HG03135 (cell line): ENCODE data around the gene KRTAP5-11.
"Not testable (repeated sequence)": the region's sequence is repeated elsewhere in the genome, so short reads cannot be mapped to it uniquely, and the experiment has no call there.

Experiments used
- ATAC-seq: cut with Tn5 transposase; IDR thresholded peaks from one replicate; pipeline ENCODE4 v1.9.1; 2021; ENCODE audit warnings: mild to moderate bottlenecking, moderate library complexity; ENCODE audit not compliant: unreplicated experiment

Gene KRTAP5-11

DNA sequence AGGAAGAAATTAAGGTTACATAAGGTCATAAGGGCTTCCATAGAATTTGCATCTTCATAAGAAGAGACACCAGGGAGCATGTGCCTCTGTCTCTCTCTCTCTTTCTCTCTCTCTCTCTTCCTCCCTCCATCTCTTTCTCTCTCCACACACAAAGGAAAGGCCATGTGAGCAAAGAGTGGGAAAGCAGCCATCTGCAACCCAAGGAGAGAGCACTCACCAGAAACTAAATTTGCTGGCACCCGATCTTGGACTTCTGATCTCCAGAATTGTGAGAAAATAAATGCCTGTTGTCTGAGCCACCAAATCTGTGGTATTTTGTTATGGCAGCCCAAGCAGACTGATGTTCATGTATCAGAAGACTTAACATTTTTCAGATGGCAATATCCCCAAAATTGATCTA lies 23.7 kb downstream of the KRTAP5-11 start:
- no peak for ATAC-seq

DNA sequence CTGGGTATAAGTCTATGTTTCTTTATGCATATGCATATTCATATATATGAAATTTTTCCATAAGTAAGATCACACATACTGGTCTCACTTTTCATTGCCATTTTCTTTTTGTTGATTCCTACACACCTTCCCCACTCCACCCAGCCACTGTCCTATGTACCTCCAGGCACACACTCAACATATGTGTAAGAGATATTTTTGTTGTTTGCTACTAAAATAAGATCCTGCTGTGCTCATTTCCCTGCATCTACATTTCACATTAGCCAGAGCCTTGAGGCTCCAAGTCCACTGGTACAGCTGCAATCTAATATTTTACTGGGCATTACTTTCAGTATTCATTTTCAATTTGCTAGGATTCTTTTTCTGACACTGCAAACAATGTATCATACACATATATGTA lies 25.4 kb downstream of the KRTAP5-11 start:
- ATAC-seq: no peak

DNA sequence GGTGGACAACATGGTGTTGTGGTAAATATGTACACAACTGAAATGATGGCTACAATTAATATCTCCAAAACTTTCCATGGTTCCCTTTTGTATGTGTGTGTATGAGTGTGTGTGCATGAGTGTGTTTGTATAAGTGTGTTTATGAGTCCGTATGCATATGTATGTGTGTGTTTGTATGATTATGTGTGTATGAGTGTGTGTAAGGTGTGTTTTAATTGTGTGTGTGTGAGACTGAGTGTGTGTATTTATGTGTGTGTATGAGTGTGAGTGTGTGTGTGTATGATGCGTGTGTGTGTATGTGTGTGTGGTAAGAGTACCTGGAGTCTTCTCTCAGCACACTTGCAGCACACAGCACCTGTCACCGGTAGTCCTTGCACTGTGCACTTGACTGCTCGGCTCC lies 26.7 kb downstream of the KRTAP5-11 start:
- ATAC-seq: no peak

DNA sequence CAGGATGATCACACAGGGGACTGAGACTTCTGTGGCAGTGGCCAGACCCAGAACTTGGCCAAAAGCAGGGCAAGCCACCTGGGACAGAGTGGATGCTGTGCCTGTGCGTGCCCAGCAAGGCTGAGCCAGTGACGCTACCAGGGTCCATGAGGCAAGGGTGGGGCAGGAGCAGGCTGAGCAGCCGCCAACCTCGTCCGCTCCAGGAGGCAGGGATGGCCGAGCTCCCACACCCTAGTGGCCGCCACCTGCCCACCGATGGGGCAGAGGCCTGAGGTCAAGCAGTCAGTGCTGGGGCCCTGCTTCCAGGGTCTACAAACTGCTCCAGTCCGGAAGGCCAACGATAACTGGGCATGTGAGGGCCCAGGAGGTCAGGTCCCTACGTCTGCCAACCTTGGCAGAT lies 27.2 kb downstream of the KRTAP5-11 start:
- ATAC-seq: no peak

DNA sequence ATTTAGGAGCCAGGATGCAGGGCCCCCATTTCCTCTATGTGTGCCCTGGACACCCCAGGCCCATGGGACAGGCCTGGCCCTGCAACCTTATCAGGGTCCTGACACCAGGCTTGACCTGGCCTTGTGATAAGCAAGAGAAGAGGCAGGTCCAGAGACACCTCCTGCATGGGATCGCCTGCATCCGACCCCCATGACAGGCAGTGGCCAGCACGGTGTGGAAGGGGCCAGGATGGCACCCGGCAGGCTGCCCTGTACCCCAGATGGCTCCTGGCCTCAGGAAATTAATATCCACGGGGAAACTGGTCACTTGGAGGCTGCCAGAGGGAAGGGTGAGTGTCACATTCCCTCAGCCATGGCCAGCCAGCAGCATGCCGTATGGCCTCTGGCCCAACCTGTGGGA lies 27.7 kb downstream of the KRTAP5-11 start:
- no peak for ATAC-seq

DNA sequence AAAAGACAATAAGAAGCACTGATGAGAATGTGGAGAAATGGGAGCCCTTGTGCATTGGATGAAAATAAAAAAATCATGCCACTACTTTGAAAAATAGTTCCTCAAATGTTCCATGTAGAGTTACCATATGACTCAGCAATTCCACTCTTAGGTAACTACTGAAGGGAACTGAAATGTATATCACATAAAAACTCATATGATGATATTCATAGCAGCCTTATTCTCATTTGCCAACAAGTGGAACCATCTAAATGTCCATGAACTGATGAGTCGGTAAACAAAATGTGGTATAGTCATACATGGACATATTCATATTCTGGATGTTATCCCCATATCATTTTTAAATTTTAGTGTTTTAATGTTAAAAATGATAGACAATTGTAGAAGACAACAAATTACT lies 31.0 kb downstream of the KRTAP5-11 start:
- no peak for ATAC-seq

DNA sequence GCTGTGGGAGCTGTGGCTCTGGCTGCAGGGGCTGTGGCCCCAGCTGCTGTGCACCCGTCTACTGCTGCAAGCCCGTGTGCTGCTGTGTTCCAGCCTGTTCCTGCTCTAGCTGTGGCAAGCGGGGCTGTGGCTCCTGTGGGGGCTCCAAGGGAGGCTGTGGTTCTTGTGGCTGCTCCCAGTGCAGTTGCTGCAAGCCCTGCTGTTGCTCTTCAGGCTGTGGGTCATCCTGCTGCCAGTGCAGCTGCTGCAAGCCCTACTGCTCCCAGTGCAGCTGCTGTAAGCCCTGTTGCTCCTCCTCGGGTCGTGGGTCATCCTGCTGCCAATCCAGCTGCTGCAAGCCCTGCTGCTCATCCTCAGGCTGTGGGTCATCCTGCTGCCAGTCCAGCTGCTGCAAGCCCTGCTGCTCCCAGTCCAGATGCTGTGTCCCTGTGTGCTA lies 33.9 kb downstream of the KRTAP5-11 start:
- no peak for ATAC-seq

DNA sequence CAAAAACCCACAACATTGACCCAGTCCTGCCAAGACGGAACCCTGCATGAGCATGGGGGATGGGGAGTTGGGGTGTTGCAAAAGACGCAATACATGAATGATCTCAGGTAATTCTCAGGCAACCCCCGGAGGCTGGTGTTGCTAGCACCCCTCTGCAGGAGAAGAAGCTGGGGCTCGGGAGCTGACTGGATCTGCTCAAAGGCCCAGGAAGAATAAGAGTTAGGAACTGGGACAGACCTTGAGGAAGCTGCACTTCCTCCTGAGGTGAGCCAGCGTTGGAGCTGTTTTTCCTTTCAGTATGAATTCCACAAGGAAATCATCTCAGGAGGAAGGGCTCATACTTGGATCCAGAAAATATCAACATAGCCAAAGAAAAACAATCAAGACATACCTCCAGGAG lies 34.6 kb downstream of the KRTAP5-11 start, which contains the start of gene KRTAP5-9:
KRTAP5-9 (plus strand) TSS at position 301 of the 400 bp plus-strand sequence. CDS start 238 bp downstream, outside the sequence.
- ATAC-seq: no peak

DNA sequence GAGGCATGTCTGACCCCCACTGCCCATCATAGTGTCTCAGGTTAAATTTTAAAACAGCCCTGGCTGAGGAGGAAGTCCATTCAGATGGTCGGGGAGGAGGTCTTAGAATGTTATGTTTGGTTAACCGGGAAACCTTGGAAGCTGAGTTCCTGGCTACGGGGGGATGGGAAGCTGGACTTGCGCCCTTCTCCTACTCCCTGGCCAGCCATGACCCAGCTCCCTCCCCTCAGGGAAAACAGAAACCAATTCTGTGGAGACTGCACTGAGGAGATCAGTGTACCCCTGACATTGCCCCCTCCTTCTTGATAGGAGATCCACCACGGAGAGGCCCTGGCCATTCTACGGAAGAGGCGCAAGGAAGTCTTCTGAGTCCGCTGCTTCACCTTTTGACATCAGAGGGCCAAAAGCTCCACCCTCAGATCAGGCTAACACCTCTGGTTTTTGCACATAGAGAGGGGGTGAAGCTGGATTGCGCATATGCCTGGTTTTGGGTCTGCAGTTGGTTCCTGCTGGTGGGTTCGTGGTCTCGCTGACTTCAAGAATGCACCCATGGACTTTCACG lies 37.2 kb downstream of the KRTAP5-11 start:
- ATAC-seq: no peak

DNA sequence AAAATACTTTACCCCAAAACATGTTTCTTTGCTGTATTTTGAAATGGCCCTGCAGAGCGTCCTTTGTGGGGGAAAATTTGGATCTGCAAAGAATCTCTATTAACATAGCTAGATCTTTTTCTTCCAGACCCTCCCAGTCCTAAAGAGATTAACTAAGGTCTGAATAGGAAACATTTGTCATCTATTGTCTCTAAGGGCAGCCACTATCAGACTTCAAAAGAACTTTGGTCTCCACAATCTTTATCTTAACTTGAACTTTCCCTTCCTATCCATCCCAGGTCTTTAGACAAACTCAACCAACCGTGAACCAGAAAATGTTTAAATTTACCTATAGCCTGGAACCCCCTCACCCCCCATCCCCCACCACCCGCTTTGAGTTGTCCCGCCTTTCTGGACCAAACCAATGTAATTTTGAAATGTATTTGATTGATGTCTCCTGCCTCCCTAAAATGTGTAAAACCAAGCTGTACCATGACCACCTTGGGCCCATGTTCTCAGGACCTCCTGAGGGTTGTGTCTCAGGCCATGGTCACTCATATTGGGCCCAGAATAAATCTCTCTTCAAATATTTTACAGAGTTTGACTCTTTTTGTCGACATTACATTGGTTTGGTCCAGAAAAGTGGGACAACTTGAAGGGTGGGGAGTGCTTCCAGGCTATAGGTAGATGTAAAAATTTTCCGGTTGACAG lies 38.0 kb downstream of the KRTAP5-11 start:
- ATAC-seq: no peak

DNA sequence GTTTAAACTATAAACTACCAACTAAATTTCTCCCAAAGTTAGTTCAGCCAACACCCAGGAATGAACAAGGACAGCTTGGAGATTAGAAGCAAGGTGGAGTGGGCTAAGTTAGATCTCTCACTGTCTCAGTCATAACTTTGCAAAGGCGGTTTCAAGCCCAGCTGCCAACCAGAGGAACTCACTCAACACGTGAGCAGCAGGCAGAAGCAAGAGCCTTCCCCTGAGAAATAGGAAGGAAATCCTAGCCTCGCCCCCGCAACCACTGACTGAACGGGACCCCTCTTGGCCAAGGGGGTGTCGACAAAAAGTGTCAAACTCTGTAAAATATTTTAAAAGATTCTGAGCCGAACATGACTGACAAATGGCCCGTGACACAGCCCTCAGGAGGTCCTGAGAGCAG lies 38.8 kb downstream of the KRTAP5-11 start:
- no peak for ATAC-seq

DNA sequence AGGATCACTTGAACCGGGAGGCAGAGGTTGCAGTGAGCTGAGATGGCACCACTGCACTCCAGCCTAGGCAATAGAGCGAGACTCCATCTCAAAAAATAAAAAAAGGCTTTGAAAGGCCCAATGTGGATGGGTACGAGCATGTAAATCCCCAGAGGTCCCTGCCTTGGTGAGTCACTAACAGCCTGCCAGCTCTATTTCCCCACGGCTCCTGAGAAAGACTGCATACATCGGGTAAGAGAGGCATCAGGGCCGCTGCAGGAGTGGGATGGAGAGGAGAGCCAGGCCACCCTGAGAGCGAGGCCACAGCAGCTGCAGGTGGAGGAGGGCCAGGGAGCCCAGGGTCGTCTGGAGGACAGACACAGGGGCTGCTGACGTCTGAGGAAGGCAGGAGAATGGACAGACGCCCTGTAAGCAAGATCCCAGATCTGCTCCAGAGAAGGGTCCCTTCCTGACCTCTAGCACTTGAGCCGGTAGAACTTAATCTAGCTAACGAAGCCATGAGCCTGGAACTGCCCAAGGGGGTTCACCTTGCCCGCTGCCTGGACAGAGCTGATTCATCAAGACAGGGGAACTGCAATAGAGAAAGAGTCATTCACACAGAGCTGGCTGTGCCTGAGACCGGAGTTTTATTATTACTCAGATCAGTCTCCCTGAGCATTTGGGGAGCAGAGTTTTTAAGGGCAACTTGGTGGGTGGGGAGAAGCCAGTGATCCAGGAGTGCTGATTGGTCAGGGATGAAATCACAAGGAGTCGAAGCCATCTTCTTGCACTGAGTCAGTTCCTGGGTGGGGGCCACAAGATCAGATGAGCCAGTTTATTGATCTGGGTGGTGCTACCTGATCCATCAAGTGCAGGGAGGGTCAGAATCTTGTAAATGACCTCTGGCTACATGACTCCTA lies 39.5 kb downstream of the KRTAP5-11 start:
- no peak for ATAC-seq

DNA sequence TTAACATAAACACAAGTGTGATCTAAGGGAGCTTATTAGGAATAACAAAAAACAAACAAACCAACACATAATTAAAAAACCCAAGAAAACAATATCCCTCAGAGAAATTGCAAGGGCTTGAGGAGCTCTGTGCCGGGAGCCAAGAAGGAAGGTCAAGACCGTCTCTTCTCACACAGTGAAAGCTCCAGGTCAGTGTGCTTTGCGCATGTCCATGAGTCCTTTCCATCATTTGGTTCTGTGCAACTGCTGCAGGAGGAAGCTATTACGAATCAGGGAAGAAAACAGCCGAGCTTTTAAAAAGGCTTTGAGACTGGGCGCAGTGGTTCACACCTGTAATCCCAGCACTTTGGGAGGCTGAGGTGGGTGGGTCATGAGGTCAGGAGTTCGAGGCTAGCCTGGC lies 40.3 kb downstream of the KRTAP5-11 start:
- no peak for ATAC-seq

DNA sequence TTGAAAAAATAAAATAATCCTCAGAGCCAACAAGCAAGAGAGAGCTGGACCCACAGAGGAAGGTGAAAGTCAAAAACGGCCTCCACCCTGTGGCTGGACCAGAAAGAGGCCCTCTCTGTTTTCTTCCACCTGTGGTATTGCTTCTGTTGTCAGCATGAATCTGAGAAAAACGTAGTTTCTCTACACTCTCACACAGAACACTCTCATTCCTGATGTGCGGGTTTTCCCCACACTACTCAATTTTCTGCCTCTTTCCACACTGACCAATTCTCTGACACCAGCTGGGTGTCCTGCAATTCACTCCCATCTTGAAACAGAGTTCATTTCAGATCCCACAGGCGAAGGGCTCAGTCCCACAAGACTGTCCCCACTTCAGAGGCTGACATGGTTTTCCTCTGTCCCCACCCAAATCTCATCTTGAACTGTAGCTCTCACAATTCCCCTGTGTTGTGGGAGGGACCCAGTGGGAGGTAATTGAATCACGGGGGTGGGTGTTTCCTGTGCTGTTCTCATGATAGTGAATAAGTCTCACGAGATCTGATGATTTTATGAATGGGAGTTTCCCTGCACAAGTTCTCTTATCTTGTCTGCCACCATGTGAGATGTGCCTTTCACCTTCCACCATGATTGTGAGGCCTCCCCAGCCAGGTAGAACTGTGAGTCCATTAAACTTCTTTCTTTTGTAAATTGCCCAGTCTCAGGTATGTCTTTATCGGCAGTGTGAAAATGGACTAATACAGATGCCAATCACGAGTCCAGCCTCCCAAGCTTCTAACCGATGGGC lies 42.0 kb downstream of the KRTAP5-11 start:
- ATAC-seq: not testable (repeated sequence)

DNA sequence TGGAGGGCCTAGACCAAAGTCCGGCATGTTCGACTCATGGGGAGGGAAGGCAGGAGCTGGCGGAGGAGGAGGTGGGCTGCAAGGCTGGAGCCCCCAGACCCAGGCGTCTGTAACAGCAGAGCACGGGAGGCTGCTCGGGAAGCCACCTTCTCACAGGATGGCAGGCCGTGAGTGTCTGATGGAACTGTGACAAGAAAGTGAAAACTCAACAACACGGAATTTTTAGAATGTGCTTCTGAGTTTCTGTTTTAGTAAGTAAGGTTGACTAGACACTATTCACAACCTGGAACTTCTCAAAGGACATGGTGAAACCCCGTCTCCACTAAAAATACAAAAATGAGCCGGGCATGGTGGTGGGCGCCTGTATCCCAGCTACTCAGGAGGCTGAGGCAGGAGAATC lies 42.7 kb downstream of the KRTAP5-11 start:
- not testable (repeated sequence) for ATAC-seq

DNA sequence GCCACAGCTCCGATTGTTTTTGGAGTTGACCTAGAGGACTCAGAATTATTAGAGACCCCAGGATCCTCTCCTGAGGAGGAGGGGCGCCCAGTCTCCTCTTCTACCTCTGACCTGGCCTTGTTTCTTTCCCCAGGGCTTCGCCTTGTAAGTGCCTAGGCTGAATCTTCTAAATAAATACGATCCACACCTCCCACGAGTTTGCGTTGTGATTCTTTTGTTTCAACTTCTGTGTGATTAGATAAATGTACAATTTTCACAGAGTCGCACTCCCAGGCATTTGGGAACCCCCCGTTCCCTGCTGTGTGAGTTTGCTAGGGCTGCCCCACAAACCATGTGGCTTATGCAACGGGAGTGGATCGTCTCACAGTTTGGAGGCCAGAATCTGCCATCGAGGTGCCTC lies 43.7 kb downstream of the KRTAP5-11 start:
- ATAC-seq: no peak

DNA sequence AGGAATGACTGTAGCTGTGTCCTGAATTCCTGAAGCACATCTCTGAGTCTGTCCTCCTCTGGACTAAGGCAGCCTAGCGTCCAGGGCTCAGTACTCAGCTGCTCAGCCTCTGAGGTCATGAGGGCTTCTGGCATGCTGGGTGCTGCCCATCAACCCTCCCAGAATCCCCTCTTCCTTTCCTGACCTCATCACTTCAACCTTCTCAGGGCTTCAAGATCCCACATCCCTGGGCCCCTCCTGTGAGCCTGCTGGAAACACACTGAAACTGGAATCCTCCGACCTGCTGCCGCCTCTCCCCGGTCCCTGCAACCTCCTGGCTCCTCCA lies 44.0 kb downstream of the KRTAP5-11 start:
- no peak for ATAC-seq

DNA sequence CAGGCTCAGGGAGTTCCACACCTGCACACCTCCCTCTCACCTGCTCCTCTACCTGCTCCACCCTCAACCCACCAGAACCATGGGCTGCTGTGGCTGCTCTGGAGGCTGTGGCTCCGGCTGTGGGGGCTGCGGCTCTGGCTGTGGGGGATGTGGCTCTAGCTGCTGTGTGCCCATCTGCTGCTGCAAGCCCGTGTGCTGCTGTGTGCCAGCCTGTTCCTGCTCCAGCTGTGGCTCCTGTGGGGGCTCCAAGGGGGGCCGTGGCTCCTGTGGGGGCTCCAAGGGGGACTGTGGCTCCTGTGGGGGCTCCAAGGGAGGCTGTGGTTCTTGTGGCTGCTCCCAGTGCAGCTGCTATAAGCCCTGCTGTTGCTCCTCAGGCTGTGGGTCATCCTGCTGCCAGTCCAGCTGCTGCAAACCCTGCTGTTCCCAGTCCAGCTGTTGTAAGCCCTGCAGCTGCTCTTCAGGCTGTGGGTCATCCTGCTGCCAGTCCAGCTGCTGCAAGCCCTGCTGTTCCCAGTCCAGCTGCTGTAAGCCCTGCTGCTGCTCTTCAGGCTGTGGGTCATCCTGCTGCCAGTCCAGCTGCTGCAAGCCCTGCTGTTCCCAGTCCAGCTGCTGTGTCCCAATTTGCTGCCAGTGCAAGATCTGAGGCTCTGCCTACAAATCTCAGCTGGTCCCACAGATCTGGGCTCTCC lies 44.6 kb downstream of the KRTAP5-11 start, which contains the start of gene KRTAP5-8:
KRTAP5-8 (plus strand) TSS at position 49 of the 689 bp plus-strand sequence; CDS start at position 80, 31 bp downstream.
- ATAC-seq: not testable (repeated sequence)

DNA sequence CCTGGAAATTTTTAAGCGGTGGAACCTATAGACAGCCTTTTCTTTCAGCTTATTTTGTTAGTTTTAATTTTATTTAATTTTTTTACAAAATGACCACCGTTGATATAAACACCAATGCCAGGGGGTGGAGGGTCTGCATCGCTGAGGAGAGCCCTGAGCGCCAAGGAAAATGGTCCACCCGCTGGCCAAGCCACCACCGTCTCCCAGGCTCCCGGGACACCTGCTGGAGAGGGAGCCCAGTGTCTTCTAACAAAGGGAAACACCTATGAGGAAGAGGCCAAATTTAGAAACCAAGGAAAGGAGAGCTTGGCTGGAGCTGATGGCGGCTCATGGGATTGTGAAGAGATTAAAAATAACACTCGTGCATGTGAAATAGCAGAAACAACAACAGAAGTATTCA lies 45.1 kb downstream of the KRTAP5-11 start:
- no peak for ATAC-seq

DNA sequence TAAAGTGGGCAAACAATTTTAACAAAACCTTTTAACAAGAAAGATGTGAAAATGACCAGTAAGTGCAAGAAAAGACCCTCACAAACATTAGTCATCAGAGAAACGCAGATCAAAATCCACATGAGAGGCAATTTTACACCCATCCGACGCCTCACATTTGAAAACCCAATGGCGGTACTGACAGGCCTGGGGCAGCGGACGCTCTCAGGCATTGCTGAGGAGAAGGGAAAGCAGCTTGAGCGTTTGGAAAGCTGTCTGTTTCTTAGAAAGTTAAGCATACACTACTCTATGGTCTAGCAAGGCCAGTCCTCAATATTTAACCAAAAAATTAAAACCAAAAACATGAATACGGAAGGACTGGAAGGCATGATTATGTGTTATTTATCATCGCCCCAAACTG lies 46.9 kb downstream of the KRTAP5-11 start:
- no peak for ATAC-seq
